Adrenal gland (tissue), 5 donors: Measurements from ENCODE around the gene TDRD7.

Experiments
- CTCF ChIP-seq, 6 experiments: fragments of 450-650 bp in 4 of 6; fragments of 200-600 bp in 2 of 6; sonication (generic) in 1 of 6; IDR thresholded peaks; 1 replicate in 5 of 6; 2 replicates in 1 of 6; pipeline versions ENCODE4 v1.5.1 to v1.8.0; 2016 to 2021; ENCODE audit warnings: antibody characterized with exemption in 6 of 6, mild to moderate bottlenecking in 2 of 6, moderate library complexity in 1 of 6
- POLR2A ChIP-seq, 2 donors: fragments of 450-650 bp; IDR thresholded peaks; one replicate each; pipeline ENCODE4 v1.6.1; 2017; ENCODE audit warnings: antibody characterized with exemption in 2 of 2, mild to moderate bottlenecking in 2 of 2, moderate library complexity in 1 of 2
- donor health status: DM: no; HTN: no; CAD: no.

- no peak for TF ChIP-seq POLR2A (IDR thresholded peaks at IDR 0.05)
- no peak for TF ChIP-seq CTCF (IDR thresholded peaks at IDR 0.05)
These were observed 91.9 kb downstream of the TDRD7 start for GRCh38 chr9:97503862-97504210.
